GM19452 (cell line): ENCODE results near the gene MED6.

Experiments
- ATAC-seq: cut with Tn5 transposase; IDR thresholded peaks from one replicate; pipeline ENCODE4 v1.9.1; 2021; ENCODE audit not compliant: unreplicated experiment

Gene MED6, protein sequence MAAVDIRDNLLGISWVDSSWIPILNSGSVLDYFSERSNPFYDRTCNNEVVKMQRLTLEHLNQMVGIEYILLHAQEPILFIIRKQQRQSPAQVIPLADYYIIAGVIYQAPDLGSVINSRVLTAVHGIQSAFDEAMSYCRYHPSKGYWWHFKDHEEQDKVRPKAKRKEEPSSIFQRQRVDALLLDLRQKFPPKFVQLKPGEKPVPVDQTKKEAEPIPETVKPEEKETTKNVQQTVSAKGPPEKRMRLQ

DNA sequence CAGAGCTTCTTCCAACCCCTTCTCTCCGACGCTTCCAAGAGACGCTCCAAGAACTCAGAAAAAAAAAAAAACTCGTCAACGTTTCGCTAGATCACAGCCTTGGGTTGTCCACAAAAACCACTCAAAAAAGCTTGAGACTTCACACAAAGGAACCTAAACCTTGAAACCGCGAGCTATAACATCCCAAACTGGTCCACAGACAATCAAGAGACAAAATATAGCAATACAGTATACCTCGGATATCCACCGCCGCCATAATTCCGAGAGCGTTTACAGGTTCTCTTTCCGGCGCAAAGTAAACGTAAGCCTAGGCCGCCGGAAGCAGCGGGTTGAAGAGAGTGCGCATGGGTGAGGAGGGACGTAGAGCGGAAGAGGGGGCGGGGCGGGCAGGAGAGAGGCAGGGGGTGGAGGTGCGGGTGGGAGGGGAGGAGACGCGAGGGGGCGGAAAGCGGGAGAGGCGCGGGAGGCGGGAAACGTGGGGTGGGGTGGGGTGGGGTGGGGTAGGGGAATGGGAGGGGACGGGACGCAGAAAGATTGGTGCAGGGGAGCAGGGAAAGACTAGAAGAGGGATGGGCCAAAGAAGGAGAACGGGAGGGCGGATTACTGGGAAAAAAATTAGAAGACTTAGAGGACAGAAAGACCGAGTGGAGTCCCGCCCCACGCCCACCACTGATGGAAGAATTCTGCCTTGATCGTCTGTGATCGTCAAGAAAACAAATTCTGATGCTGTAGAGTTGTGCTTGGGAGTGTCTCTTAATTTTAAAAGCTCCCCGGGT lies at the start of gene MED6:
TSS of gene MED6 (minus strand) at position 274 of the 776 bp plus-strand sequence. CDS start at position 256, 18 bp downstream.
- ATAC-seq: peak; percentile 91

DNA sequence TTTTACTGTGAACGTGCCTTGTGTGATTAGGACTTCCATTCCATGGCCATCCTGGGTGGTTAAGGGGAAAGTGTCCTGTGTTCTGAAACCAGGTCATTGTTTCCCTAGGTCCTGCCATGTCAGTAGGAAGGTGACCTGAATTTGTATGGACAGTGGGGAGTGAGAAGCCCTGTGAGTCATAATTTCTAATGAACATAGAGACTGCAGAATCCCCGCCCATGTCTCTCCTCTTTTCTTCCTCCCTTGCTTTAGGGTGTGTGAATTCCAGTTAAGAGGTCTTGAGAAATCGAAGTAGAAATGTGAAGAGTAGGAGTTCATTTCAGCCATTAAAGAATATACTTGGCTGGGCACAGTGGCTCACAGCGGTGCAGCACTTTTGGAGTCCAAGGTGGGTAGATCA lies 49.3 kb upstream of the MED6 start:
- no peak for ATAC-seq

DNA sequence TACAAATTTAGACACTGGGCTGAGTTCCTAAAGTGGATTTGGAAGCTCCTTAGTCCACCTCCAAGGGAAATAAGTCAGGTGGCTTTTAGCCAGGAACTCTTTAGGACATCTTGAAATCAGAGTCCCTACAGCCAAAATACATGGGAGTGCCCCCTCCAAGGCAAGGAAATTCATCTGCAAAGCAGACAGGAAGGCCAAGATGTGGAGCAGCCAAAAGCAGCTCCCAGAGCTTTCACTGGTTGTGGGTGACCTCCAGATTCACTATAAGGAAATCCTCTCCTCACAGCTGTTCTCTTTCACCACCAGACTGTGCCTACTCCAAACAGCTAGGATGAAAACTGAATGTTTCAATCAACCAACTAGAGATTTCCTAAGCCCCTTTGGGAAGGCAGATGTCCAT lies 47.9 kb upstream of the MED6 start:
- no peak for ATAC-seq

- ATAC-seq: no peak
Observed at GRCh38 chr14:70646705-70647104, 46.2 kb upstream of the MED6 start.

- no peak for ATAC-seq
Observed at GRCh38 chr14:70645892-70646291, 45.4 kb upstream of the MED6 start.

DNA sequence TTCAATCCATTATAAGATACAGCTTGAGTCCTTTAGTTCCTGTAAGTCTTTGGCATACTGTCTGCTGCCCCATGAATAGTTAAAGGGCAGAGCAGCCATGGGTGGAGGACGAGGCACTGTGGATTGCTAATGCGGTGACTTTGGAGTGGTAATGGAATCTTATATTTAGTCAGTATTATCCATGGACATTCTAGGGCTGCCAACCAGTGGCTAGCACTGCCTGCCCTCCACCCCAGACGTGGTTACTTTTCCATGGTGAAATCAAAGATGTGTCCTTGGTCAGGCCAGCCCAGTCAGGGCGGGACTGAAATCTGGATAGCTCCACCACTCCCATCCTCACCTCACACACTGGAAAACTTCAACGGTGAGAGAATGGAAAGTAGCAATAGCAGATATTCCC lies 43.5 kb upstream of the MED6 start:
- ATAC-seq: no peak

GRCh38 chr14:70642303-70643235 lies 42.1 kb upstream of the MED6 start:
- peak; percentile 41 for ATAC-seq

GRCh38 chr14:70641548-70642302 lies 41.3 kb upstream of the MED6 start, which contains the start of gene TTC9:
TTC9 (plus strand) TSS chr14:70641916; CDS start chr14:70642130, 214 bp downstream.
- ATAC-seq: peak; percentile 4

DNA sequence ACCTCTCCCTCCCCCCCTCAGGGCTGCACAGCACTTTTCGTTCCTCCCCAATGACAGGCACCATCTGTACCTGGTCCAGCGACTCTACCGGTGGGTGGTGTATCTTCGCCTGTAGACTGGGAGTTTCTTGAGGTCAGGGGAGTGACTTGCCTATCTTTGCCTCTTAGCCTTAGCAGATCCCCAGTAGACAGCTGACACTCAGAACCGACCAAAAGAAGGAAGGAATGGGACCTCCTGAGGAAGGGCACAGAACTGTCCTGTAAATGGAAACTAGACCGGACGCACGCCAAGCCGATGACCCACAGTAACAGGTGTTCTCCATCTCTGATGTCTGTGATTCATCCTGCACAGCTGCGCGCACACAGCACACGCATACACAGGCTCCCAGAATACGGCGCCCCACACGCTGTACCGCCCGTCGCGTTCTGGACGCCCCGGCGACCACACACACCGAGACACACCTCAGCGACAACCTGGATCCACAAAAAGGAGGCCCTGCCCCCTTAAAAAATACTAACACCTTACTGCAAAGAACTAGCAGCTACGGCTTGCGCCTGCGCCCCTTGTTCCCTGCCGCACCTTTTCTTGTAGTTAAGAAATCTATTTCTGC lies 40.6 kb upstream of the MED6 start:
- peak; percentile 53 for ATAC-seq

DNA sequence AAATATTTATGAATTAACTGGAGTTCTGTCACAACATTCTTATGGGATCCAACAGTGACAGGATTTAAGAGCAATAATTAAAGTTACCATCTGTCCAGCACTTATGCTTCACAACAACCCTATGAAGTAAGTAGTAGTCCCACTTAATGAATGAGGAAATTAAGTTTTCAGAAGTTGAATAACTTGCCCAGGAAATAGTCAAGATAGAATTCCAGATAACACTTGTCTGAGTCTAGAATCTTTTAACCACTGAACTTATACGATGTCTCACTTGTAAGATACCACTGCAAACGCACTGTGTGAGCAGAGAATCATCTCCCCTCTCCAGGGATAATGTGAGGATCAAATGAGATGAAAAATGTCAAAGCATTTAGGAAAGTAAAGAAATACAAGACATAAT lies 38.0 kb upstream of the MED6 start:
- no peak for ATAC-seq

DNA sequence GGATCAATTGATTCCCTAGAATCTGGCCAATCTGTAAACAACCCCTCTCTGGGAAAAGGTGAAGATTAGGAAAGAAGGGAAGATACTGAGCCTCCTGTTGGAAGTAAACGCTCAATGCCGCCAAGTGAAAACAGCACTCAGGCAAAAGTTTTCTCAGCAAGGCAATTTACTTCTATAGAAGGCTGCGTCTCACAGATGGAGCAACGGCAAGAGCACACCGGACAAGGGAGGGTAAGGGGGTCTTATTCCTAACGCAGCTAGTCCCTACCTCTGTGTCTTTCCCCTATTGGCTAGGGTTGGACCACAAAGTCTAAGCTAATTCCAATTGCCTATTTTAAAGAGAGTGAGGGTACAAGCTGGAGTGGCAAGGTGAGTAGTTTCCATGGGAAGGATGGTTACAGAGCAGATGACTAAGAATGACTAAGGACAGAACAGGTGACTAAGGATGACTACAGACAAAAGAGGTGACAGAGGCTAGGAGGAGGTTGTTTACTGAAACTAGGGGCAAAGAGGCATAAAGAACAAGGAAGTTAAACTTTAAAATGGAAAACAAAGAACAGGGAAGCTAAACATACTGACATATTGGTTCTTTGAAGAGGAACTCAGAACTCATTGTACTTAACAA lies 35.6 kb upstream of the MED6 start:
- ATAC-seq: no peak

GRCh38 chr14:70631948-70632347 lies 31.5 kb upstream of the MED6 start:
- ATAC-seq: no peak

GRCh38 chr14:70624972-70625371 lies 24.5 kb upstream of the MED6 start:
- no peak for ATAC-seq

DNA sequence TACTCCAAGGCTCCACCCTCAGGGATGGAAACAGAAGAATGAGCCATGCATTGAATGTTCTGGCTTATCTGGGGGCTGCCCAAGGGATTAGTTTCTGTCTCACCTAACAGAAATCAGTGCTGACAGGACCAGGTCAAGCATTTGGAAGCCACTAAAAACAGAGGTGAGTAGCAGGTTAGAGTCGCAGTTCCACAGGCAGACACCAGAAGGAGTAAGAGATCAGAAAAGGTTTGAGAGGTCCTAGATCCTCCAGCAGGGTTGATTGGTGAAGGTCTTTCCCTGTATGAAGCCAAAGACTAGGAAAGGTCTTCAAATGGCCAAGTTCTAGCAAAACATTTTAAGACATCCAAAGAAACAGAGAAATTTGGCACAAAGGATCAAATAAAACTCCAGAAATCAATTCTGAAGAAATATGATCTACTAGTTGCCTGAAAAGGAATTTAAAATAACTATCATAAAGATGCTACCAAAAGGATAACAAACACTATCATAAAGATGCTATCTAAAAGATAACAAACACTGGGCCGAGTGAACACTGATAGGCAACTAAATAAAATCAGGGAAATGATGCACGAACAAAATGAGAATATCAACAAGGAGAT lies 21.8 kb upstream of the MED6 start:
- no peak for ATAC-seq

DNA sequence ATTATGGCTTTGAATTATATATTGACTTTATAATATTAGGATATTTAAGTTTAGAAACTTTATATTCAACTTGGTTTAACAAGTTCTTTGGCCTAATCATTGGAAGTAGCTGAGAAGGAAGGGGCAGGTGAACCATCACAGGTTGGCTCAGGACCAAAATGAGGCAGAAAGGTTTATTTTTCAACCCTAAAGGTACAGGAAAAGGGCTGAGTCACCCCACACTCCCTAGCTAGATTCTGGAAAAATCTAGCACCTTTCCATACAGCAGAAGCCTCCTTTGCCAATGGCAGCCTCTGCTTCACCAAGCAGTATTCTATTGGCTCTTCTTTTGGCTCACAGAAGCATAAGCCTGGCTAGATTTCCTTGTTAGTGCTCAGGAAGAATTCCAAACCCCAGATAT lies 19.3 kb upstream of the MED6 start:
- ATAC-seq: no peak

GRCh38 chr14:70618314-70618713 lies 17.9 kb upstream of the MED6 start:
- no peak for ATAC-seq

DNA sequence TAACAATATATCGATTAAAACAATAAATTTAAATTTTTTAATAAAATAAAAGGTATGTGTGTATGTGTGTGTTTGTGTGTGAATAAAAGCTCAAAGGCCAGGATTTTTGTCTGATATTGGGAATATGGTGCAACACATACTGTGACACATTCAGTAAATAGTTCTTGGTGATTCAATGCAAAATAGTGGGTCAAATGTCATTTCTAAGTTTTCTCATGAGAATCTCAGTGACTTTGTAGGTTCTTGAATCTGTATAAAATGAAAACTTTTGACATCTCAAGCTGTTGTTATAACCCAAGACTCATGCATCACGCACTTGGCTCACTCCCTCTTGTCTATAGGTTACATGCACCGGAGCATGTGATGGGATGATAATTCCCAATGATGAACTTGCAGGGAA lies 16.2 kb upstream of the MED6 start:
- ATAC-seq: no peak

GRCh38 chr14:70611216-70611615 lies 10.8 kb upstream of the MED6 start:
- no peak for ATAC-seq

GRCh38 chr14:70602254-70602653 lies 1.8 kb upstream of the MED6 start:
- no peak for ATAC-seq
